Fibroblast of mammary gland (primary cell): ENCODE results near the gene RASGEF1B.

ENCODE experiments used
- DNase-seq: peaks from one replicate; pipeline ENCODE4 v3.0.0-alpha.2; 2010; ENCODE audit warnings: low read depth
- H3K4me3 ChIP-seq: 2 replicates; pipeline ENCODE4 v1.5.1; 2011; ENCODE audit warnings: low read depth, mild to moderate bottlenecking, low read length, moderate library complexity; ENCODE audit not compliant: control insufficient read depth
- CTCF ChIP-seq: conservative IDR thresholded peaks from 2 replicates; pipeline ENCODE4 v1.5.1; 2011; ENCODE audit warnings: low read depth, low read length, inconsistent platforms; ENCODE audit not compliant: control insufficient read depth, insufficient read depth

Gene RASGEF1B

GRCh38 chr4:81436096-81436495, 35.6 kb downstream of the RASGEF1B start:
- DNase-seq = no peak
- no peak for TF ChIP-seq CTCF
- no peak overlapping the region for H3K4me3 ChIP-seq

GRCh38 chr4:81432825-81433224, 38.9 kb downstream of the RASGEF1B start:
- no peak for TF ChIP-seq CTCF
- no peak for DNase-seq
- H3K4me3 ChIP-seq = no peak overlapping the region

DNA sequence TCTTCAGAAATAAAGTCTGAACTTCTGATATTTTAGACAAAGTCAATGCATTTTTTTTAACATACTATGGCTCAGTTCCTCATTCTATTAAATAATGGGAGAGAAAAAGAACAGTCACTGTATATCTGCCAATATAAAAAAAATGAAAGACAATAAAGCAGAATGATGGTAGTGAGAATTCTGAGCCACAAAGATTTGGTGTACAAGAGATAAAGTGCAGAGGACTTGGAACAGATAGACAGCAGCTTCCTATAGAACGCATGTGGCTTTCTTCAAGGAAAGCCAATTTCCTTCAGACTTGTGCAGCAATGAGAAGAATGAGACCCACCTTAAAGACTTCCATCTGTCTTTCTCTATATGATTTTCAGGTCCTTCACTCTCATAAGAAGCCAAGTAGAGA, 39.7 kb downstream of the RASGEF1B start:
- DNase-seq = no peak
- no peak overlapping the region for H3K4me3 ChIP-seq
- no peak for TF ChIP-seq CTCF

- no peak for DNase-seq
- no peak overlapping the region for H3K4me3 ChIP-seq
- TF ChIP-seq CTCF = no peak
Observed at GRCh38 chr4:81429607-81430006, 42.1 kb downstream of the RASGEF1B start.

DNA sequence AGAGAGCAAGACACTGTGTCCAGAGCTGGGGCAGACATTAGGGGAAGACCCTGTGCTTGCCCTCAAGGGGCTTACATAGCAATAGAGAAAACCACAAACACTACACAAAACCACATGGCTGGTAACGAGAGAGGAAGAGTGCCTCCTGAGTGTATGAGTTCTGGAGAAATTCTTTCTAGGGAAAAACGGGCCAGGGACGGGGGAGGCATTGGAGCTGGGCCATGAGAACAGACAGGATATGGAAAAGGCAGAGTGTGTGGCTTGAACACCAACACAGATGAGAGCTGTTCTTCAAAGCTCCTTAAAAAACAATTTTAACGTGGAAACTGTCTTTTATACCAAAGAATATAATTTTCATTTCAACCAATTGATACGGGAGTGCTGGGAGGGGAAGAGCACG, 42.7 kb downstream of the RASGEF1B start:
- DNase-seq = no peak
- no peak for TF ChIP-seq CTCF
- H3K4me3 ChIP-seq = no peak overlapping the region

GRCh38 chr4:81428002-81428401, 43.7 kb downstream of the RASGEF1B start:
- H3K4me3 ChIP-seq = no peak overlapping the region
- TF ChIP-seq CTCF = no peak

GRCh38 chr4:81427344-81427821, 44.3 kb downstream of the RASGEF1B start:
- TF ChIP-seq CTCF = no peak
- H3K4me3 ChIP-seq = no peak overlapping the region
- DNase-seq = no peak

More at GRCh38 chr4:81428002-81428401, 43.7 kb downstream of the RASGEF1B start:
- DNase-seq = no peak
